ENCODE measurements around the gene NQO2.

- TF ChIP-seq CTCF (conservative IDR thresholded peaks at IDR 0.05) (no peak), ZFX (IDR thresholded peaks at IDR 0.05) (no peak)
These were observed 39.7 kb downstream of the NQO2 start for GRCh38 chr6:3039384-3039783.

Data from C4-2B (cell line).